SK-N-SH (cell line): Measurements from ENCODE around the gene CMBL.

Experiments used
- CTCF ChIP-seq: fragments of 200-600 bp; sonication (generic); IDR thresholded peaks from 2 replicates; pipeline ENCODE4 v1.6.1; 2017; ENCODE audit warnings: antibody characterized with exemption, mild to moderate bottlenecking, moderate library complexity
- EP300 ChIP-seq, 2 experiments: IDR thresholded peaks; 2 replicates each; pipeline versions ENCODE4 v1.4.0 to v1.6.1; 2012; ENCODE audit warnings: borderline replicate concordance in 1 of 2, low read depth in 1 of 2, low read length in 1 of 2
- FOXJ3 ChIP-seq: sonication (generic); formaldehyde crosslinking; IDR thresholded peaks from 2 replicates; pipeline ENCODE4 v1.5.1; 2020; ENCODE audit warnings: mild to moderate bottlenecking, missing genetic modification reagents
- FOXM1 ChIP-seq: IDR thresholded peaks from 2 replicates; pipeline ENCODE4 v1.4.0; 2012; ENCODE audit warnings: low read depth, mild to moderate bottlenecking
- MAX ChIP-seq: IDR thresholded peaks from 2 replicates; pipeline ENCODE4 v1.4.0; 2012; ENCODE audit warnings: low read depth
- NFIC ChIP-seq: IDR thresholded peaks from 2 replicates; pipeline ENCODE4 v1.4.0; 2012; ENCODE audit warnings: borderline replicate concordance
- POLR2AphosphoS5 ChIP-seq: IDR thresholded peaks from 2 replicates; pipeline ENCODE4 v1.6.1; 2012; ENCODE audit warnings: low read depth, low read length
- RAD21 ChIP-seq: IDR thresholded peaks from 2 replicates; pipeline ENCODE4 v1.6.1; 2012; ENCODE audit warnings: mild to moderate bottlenecking, low read length
- REST ChIP-seq: IDR thresholded peaks from 2 replicates; pipeline ENCODE4 v1.6.1; 2012; ENCODE audit warnings: mild to moderate bottlenecking, low read depth, low read length, moderate library complexity
- SIN3A ChIP-seq: IDR thresholded peaks from 2 replicates; pipeline ENCODE4 v1.6.1; 2012; ENCODE audit warnings: low read depth, mild to moderate bottlenecking, low read length, moderate library complexity, borderline replicate concordance
- SMC3 ChIP-seq: IDR thresholded peaks from 2 replicates; pipeline ENCODE4 v1.6.1; 2012; ENCODE audit warnings: low read depth, low read length, improper control_type of control experiment
- TCF12 ChIP-seq: IDR thresholded peaks from 2 replicates; pipeline ENCODE4 v1.4.0; 2012

- TF ChIP-seq CTCF: no peak
- no peak for TF ChIP-seq FOXJ3
- TF ChIP-seq EP300 (IDR thresholded peaks at IDR 0.05; ENCODE audit: borderline replicate concordance in 1 of 2, low read depth in 1 of 2, low read length in 1 of 2): no peak
- TF ChIP-seq MAX: no peak
- TF ChIP-seq POLR2AphosphoS5: no peak
- no peak for TF ChIP-seq NFIC
- TF ChIP-seq FOXM1: no peak
- TF ChIP-seq RAD21: no peak
- TF ChIP-seq TCF12: no peak
- no peak for TF ChIP-seq REST
- TF ChIP-seq SMC3: no peak
- no peak for TF ChIP-seq SIN3A
Measured at GRCh38 chr5:10301266-10301665, 6.4 kb downstream of the CMBL start.
